LNCaP clone FGC (cell line): ENCODE data around the gene ANKRD24.
"Not testable (repeated sequence)": the region's sequence is repeated elsewhere in the genome, so short reads cannot be mapped to it uniquely, and the experiment has no call there.

ENCODE experiments used
- DNase-seq: peaks from one replicate; pipeline ENCODE4 v3.0.0-alpha.2; 2011; ENCODE audit warnings: low read depth
- H3K4me3 ChIP-seq: 2 replicates; pipeline ENCODE4 v1.5.1; 2011; ENCODE audit warnings: mild to moderate bottlenecking, low read depth, low read length, control low read depth
- TF ChIP-seq, protein P1 (sequence below): IDR thresholded peaks from 2 replicates; pipeline ENCODE4 v1.5.1; 2012; ENCODE audit warnings: mild to moderate bottlenecking; ENCODE audit not compliant: control insufficient read depth, insufficient read depth; ENCODE audit errors: extremely low read depth

Gene ANKRD24

DNA sequence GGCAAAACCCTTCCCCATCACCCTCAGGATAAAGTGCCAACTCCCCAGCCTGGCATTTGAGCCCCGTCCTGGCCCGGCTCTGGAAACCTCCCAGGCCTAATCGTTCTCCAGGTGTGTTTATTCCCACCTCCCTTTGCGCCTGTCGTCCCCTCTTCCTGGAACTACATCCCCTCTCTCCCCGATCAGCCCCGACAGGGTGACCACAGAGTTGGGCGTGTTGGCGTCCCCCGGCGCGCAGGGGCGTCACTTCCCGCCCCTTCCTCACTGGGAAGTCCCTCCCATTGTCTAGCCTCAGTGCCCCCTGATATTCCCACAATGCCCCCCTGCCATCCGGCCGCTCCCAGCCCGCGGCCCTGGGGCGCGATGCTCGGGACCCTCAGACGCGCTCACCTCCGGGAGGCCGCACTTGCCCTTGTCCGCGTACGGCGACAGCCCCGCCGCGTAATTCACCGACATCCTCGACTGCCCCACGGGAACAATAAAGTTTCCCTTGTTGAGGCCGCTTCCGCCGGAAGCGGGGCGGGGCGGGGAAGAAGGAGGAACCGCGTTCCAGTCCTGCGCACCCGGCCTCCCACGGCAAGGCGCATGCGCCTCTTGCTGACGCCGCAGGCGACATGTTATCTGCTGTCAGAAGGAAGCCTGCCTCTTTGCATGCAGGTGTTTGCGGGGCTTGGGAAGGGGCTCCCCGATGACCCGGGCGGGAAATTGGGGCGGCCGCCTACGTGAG is at the start of gene ANKRD24, which contains the start of gene SIRT6:
Gene ANKRD24 (plus strand): TSS at position 606 of the 727 bp plus-strand sequence. CDS start 3,737 bp downstream, outside the sequence.
Gene SIRT6 (minus strand): TSS at position 480 of the 727 bp plus-strand sequence. CDS start 24 bp downstream, at position 456.
- H3K4me3 ChIP-seq: peak within 1 kb of the TSS; percentile 98
- TF ChIP-seq, protein P1, sequence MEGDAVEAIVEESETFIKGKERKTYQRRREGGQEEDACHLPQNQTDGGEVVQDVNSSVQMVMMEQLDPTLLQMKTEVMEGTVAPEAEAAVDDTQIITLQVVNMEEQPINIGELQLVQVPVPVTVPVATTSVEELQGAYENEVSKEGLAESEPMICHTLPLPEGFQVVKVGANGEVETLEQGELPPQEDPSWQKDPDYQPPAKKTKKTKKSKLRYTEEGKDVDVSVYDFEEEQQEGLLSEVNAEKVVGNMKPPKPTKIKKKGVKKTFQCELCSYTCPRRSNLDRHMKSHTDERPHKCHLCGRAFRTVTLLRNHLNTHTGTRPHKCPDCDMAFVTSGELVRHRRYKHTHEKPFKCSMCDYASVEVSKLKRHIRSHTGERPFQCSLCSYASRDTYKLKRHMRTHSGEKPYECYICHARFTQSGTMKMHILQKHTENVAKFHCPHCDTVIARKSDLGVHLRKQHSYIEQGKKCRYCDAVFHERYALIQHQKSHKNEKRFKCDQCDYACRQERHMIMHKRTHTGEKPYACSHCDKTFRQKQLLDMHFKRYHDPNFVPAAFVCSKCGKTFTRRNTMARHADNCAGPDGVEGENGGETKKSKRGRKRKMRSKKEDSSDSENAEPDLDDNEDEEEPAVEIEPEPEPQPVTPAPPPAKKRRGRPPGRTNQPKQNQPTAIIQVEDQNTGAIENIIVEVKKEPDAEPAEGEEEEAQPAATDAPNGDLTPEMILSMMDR: no peak
- DNase-seq: peak; percentile 86

DNA sequence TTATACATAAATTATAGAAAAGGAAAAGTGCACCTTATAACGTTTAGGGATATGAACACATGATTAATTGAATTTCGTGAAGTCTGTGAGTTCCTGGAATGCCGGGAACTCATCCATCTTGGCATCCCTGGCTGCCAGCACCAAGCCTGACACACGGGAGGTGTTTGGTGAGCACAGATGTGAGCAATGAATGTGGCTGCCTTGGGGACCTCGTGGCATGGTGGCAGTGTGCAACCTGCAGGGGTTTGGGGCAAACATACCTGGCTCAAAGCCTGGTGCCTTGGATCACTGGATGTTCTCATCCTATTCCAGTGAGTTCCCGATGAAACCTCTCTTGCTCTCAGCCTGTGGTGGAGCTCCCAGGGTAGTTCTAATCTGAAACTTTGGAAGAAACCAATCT is 48.1 kb upstream of the ANKRD24 start:
- H3K4me3 ChIP-seq: no peak overlapping the region
- DNase-seq: no peak
- TF ChIP-seq, protein P1: no peak

DNA sequence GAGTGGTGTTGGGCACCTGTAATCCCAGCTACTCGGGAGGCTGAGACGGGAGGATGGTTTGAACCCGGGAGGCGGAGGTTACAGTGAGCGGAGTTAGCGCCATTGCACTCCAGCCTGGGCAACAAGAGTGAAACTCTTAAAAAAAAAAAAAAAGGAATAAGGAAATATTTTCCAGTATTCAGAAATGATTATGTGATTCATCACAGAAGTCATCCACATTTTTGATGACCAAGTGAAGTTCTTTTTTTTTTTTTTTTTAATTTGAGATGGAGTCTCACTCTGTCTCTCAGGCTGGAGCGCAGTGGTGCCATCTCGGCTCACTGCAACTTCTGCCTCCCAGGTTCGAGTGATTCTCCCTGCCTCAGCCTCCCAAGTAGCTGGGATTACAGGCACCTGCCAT is 47.1 kb upstream of the ANKRD24 start:
- H3K4me3 ChIP-seq, DNase-seq: not testable (repeated sequence)

DNA sequence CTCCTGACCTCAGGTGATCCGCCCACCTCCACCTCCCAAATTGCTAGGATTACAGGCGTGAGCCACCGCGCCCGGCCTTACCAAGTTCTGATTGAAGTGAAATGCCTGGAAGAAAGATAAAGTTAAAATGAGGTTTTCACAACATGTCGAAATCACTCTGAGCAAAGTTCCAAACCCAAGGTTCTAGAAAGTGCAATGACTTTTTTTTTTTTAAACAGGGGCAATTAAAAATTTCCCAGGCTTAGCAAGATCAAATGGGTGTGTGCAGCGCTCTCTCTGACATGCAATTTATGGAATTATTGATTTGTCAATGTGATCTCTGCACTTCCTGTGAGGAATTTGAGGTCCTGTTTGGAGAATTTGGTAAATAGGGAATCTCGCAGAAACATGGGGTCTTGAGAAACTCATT is 45.8 kb upstream of the ANKRD24 start:
- H3K4me3 ChIP-seq: no peak overlapping the region
- DNase-seq: no peak
- TF ChIP-seq, protein P1: no peak

DNA sequence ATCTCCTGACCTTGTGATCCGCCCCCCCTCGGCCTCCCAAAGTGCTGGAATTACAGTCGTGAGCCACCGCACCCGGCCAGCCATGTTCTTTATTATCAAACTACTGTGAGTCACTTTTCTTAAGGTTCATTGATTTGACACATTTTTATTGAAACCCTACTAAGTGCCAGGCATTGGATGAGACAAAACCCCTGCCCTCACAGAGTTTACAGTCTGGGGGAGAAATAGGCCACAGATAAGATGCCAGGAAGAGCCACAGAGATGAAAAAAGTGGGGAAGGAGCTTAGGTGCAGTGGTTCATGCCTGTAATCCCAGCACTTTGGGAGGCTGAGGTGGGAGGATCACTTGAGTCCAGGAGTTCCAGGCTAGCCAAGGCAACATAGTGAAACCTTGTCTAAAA is 44.0 kb upstream of the ANKRD24 start:
- no peak for DNase-seq
- H3K4me3 ChIP-seq: no peak overlapping the region

DNA sequence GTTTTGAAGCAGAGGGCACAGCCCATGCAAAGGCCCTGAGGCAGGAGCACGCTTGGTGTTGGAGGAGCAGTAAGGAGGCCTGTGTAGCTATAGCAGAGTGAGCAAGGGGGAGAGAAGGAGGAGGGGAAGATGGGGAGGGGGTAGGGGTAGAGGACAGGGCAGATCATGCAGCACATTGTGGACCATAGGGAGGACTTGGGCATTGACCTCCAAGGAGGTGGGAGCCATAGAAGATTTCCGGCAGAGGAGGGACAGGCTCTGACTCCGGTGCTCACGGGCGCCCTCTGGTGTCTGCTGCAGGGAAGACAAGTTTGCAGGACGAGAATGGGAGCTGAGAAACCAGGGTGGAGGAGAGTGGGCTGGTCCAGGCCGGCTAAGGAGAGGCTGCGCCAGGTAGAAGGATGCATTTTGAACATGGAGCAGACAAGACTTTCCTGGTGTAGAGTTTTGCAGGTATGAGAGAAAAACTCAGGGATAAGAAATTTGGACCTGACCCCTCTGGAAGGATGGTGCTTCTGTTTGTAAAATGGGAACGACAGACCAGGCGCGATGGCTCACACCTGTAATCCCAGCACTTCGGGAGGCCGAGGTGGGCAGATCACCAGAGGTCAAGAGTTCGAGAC is 42.8 kb upstream of the ANKRD24 start:
- TF ChIP-seq, protein P1: peak; percentile 56
- H3K4me3 ChIP-seq: no peak overlapping the region
- DNase-seq: no peak

More for the DNA sequence above, 44.0 kb upstream of the ANKRD24 start:
- TF ChIP-seq, protein P1: no peak

DNA sequence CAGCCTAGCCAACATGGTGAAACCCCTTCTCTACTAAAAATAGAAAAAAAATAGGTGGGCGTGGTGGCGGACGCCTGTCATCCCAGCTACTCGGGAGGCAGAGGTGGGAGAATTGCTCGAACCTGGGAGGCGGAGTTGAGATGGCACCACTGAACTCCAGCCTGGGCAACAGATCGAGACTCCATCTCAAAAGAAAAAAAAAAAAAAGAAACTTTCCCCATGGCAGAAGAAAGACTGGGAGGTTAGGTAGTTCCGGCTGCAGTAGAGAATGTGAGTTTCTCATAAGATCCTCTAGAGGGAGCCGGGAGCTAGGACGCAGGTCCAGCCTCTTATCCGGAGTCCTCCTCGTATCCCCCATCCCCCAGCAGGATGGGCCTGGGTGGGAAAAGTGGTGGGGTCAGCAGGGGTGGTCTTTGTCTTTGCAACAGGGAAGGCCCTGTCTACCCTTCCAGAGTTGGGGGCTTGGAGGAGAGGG is 42.2 kb upstream of the ANKRD24 start:
- DNase-seq: peak; percentile 21
- no peak overlapping the region for H3K4me3 ChIP-seq
- TF ChIP-seq, protein P1: peak; percentile 64

DNA sequence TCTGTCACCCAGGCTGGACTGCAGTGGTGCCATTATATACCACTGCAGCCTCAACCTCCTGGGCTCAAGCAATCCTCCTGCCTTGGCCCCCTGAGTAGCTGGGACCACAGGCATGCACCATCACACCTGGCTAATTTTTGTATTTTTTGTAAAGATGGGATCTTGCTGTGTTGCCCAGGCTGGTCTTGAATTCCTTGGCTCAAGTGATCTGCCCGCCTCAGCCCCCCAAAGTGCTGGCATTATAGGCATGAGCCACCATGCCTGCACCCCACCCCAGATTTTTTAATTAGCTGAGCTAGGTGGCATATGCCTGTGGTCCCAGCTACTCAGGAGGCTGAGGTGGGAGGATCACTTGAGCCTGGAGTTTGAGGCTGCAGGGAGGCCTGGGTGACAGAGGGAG is 39.6 kb upstream of the ANKRD24 start:
- DNase-seq, H3K4me3 ChIP-seq: not testable (repeated sequence)
